Measurements from ENCODE around the gene FGF14.

DNA sequence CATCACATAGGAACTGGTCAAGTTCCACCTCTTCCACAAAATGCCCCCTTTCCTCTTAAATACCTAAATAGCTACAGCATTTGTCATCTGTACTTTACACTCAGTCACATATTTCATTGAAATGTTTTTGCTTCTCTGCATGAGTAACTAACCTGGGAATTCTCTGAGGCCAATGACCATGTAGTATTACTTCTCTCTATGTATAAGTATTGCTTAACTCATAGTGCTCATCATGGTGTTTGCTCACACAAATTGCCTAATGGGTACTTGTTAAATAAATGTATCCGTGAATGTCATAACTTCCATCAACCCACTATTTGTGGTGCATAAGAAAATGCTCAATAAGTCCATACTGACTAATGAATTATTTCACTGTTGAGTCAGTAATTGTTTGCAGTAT, 115.5 kb downstream of the FGF14 start:
- TF ChIP-seq, protein P1, sequence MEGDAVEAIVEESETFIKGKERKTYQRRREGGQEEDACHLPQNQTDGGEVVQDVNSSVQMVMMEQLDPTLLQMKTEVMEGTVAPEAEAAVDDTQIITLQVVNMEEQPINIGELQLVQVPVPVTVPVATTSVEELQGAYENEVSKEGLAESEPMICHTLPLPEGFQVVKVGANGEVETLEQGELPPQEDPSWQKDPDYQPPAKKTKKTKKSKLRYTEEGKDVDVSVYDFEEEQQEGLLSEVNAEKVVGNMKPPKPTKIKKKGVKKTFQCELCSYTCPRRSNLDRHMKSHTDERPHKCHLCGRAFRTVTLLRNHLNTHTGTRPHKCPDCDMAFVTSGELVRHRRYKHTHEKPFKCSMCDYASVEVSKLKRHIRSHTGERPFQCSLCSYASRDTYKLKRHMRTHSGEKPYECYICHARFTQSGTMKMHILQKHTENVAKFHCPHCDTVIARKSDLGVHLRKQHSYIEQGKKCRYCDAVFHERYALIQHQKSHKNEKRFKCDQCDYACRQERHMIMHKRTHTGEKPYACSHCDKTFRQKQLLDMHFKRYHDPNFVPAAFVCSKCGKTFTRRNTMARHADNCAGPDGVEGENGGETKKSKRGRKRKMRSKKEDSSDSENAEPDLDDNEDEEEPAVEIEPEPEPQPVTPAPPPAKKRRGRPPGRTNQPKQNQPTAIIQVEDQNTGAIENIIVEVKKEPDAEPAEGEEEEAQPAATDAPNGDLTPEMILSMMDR (IDR thresholded peaks at IDR 0.05) = no peak
- TF ChIP-seq EZH2 (IDR thresholded peaks at IDR 0.05) = no peak

Measured in neural progenitor cell (in vitro differentiated cells).